ENCODE results near the gene KLHL6.

The KLHL6 gene

DNA sequence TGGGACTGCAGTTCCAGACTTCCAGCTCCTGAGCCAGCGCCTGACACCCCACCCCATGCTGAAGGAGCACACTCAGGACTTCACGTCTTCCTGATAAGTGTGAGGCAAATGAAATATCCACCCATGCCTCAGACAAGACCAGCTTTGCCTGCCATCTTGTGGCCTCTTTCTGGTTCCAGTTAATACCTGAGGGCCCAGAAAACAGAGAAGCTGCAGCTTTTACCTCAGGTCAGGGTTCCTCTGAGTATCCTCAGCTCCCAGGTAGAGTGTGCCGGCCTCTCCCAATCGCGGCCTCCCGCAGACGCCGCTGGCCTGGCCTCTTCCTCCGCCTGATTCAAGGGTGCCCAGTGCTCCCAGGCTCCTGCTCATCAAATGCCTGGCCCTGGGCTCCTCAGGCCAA is 5.1 kb upstream of the KLHL6 start:
- no peaks in the 10 kb centered on the region for H3K9me3 Mint-ChIP-seq
- TF ChIP-seq, protein P1, sequence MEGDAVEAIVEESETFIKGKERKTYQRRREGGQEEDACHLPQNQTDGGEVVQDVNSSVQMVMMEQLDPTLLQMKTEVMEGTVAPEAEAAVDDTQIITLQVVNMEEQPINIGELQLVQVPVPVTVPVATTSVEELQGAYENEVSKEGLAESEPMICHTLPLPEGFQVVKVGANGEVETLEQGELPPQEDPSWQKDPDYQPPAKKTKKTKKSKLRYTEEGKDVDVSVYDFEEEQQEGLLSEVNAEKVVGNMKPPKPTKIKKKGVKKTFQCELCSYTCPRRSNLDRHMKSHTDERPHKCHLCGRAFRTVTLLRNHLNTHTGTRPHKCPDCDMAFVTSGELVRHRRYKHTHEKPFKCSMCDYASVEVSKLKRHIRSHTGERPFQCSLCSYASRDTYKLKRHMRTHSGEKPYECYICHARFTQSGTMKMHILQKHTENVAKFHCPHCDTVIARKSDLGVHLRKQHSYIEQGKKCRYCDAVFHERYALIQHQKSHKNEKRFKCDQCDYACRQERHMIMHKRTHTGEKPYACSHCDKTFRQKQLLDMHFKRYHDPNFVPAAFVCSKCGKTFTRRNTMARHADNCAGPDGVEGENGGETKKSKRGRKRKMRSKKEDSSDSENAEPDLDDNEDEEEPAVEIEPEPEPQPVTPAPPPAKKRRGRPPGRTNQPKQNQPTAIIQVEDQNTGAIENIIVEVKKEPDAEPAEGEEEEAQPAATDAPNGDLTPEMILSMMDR (IDR thresholded peaks at IDR 0.05; ENCODE audit: unreplicated experiment in 3 of 3), result no peak
- peaks cover 6% of the 10 kb centered on the region for H3K4me1 Mint-ChIP-seq
- H3K27ac Mint-ChIP-seq, result no peak overlapping the region
- H3K36me3 Mint-ChIP-seq (ENCODE audit: low read depth), result no peaks in the 10 kb centered on the region
- no peaks in the 10 kb centered on the region for H3K27me3 Mint-ChIP-seq (ENCODE audit: low read depth)
- H3K4me3 Mint-ChIP-seq, result no peak overlapping the region

DNA sequence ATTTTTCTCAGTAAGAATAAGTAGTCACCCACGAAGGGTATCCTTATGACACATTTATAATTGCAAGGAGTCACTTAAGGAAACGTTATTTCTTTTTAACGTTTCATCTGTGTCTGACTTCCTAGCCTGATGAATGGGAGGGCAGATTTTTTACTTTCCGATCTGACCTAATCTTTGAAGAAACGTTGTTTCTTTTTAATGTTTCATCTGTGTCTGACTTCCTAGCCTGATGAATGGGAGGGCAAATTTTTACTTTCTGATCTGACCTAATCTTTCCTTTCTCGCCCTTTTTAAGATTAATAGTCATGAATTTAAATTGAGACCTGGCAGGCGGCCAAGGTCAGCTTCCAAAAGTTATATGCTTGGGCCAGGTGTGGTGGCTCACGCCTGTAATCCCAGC is 3.0 kb upstream of the KLHL6 start:
- TF ChIP-seq, protein P1 (IDR thresholded peaks at IDR 0.05; ENCODE audit: unreplicated experiment in 3 of 3), result no peak
- H3K27me3 Mint-ChIP-seq (ENCODE audit: low read depth), result no peaks in the 10 kb centered on the region
- peaks cover 6% of the 10 kb centered on the region for H3K4me1 Mint-ChIP-seq

DNA sequence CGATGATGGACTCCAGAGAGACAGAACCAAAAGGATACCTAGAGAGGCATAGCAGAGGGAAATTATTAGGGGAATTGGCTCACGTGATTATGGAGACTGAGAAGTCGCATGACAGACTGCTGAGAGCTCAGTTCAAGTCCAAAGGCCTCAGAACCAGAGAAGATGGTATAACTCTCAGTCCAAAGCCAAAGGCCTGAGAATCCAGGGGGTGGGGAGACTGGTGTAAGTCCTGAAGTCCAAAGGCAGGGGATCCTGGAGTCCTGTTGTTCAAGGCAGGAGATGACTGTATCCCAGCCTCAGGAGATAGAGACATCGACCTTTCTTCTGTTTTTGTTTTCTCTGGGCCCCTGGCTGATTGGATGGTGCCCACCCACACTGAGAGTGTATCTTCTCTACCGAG is 1.2 kb upstream of the KLHL6 start:
- Mint-ChIP-seq H3K4me1 (no peaks in the 10 kb centered on the region), H3K4me3 (no peak overlapping the region), H3K27me3 (ENCODE audit: low read depth) (no peaks in the 10 kb centered on the region), H3K9me3 (no peaks in the 10 kb centered on the region), H3K27ac (no peak overlapping the region), H3K36me3 (ENCODE audit: low read depth) (no peaks in the 10 kb centered on the region)
- TF ChIP-seq, protein P1 (IDR thresholded peaks at IDR 0.05; ENCODE audit: unreplicated experiment in 3 of 3), result no peak

More for the DNA sequence above, 3.0 kb upstream of the KLHL6 start:
- Mint-ChIP-seq H3K9me3 (no peaks in the 10 kb centered on the region), H3K4me3 (no peak overlapping the region), H3K27ac (no peak overlapping the region), H3K36me3 (ENCODE audit: low read depth) (no peaks in the 10 kb centered on the region)

DNA sequence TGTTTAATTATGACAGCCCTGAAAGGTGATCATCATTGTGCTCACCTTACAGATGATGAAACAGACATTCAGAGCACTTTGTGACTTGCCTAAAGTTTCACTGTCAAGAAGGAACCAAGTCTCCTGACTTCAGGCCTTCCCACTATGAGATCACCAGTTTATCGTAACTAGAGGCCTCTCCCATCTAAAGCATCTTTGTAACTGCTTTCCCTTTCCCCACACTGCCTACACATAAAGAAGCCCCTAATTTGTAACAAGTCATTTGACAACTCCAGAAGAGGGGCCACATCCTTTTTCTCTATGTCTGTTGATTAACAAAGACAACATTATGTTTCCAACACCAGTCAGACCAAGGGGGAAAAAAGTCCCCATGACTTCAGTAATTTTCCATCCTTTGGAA is 1.1 kb downstream of the KLHL6 start:
- H3K4me1 Mint-ChIP-seq, result no peaks in the 10 kb centered on the region

DNA sequence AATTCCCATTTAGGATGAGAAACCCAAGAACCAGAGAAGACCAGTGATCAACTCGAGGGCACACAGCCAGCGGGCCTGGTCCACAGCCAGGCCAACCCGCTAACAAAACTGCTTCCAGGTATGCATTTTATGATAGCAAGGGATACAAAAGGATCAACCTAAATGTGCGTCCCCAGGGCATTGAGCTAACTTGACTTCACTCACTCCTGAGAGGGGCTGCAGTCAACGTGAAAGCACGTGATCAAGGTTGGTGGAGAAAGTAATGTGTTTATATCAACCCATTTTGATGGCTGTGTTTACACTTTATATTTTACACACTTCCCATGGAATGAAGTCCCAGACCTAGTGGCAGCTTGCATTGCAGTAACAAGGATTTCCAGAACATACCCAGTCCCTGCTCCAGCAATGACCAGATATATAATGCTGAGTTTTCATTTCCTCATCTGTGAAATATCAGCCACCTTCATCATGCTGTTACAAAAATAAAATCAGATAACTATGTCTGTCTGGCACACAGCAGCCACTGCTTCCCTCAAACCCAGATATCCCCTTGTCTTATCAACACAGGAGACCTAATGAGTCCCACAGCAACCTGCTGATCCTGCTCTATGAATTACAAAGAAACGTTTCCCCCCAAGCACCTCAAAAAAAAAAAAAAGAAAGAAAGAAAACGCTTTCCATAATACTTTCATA is 2.0 kb downstream of the KLHL6 start:
- peak overlapping the region in 1 of 3 experiments; percentile 65 for H3K27ac Mint-ChIP-seq
- H3K36me3 Mint-ChIP-seq (ENCODE audit: low read depth), result no peaks in the 10 kb centered on the region
- H3K4me1 Mint-ChIP-seq, result no peaks in the 10 kb centered on the region
- no peaks in the 10 kb centered on the region for H3K9me3 Mint-ChIP-seq
- no peak overlapping the region for H3K4me3 Mint-ChIP-seq
- no peaks in the 10 kb centered on the region for H3K27me3 Mint-ChIP-seq (ENCODE audit: low read depth)
- TF ChIP-seq, protein P1 (IDR thresholded peaks at IDR 0.05; ENCODE audit: unreplicated experiment in 3 of 3), result no peak

More for the DNA sequence above, 1.1 kb downstream of the KLHL6 start:
- TF ChIP-seq, protein P1 (IDR thresholded peaks at IDR 0.05; ENCODE audit: unreplicated experiment in 3 of 3), result no peak
- no peaks in the 10 kb centered on the region for H3K36me3 Mint-ChIP-seq (ENCODE audit: low read depth)
- H3K27ac Mint-ChIP-seq, result peak overlapping the region in 2 of 3 experiments; percentile 8 to 22
- H3K27me3 Mint-ChIP-seq (ENCODE audit: low read depth), result no peaks in the 10 kb centered on the region
- H3K9me3 Mint-ChIP-seq, result no peaks in the 10 kb centered on the region
- no peak overlapping the region for H3K4me3 Mint-ChIP-seq

DNA sequence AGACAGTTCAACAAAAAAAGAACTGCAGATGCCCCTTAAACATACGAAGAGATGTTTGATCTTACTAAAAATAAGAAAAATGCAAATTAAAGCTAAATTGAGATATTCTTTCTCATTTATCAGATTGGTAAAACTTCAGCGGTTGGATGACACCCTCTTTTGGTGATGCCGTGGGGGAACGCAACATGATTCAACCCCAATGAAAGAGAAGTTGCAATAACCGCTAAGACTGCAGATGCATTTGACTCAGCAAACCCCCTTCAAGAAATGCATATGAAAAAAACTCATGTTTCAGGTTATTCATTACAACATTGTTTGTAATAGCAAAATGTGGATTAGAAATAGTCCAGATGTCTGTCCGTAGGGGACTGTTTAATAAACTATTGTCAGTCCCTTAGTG is 3.6 kb downstream of the KLHL6 start:
- H3K9me3 Mint-ChIP-seq, result no peaks in the 10 kb centered on the region
- TF ChIP-seq, protein P1 (IDR thresholded peaks at IDR 0.05; ENCODE audit: unreplicated experiment in 3 of 3), result no peak
- no peaks in the 10 kb centered on the region for H3K27me3 Mint-ChIP-seq (ENCODE audit: low read depth)
- H3K27ac Mint-ChIP-seq, result no peak overlapping the region
- no peaks in the 10 kb centered on the region for H3K36me3 Mint-ChIP-seq (ENCODE audit: low read depth)
- no peak overlapping the region for H3K4me3 Mint-ChIP-seq
- no peaks in the 10 kb centered on the region for H3K4me1 Mint-ChIP-seq
